B cell (primary cell): ENCODE results near the gene MLNR. TPM values are rescaled to one million over a fixed set of nuclear protein-coding genes. Genes with fewer than 3 reads are reported as not detected.

Source experiments
- ATAC-seq: fragments of 200-7000 bp; cut with Tn5 transposase; one replicate; pipeline ENCODE4 v1.10.0; 2021; ENCODE audit warnings: low read depth, mild to moderate bottlenecking, moderate number of reproducible peaks, moderate library complexity
- CTCF ChIA-PET: fragments of 350-600 bp; sonication (Branson Sonifier 250); formaldehyde crosslinking; loops from one replicate; lab custom pipeline; 2021; ENCODE audit warnings: antibody characterized with exemption, inconsistent platforms; lab: Charles Lee
- POLR2A ChIA-PET: fragments of 350-600 bp; sonication (Branson Sonifier 250); formaldehyde crosslinking; loops from one replicate; lab custom pipeline; 2021; ENCODE audit warnings: antibody characterized with exemption; lab: Charles Lee
- DNase-seq: peaks from one replicate; pipeline ENCODE4 v3.0.0; 2013
- H2AFZ ChIP-seq: 2 replicates; pipeline ENCODE4 v1.6.1; 2012; ENCODE audit warnings: mild to moderate bottlenecking, low read depth, low read length; ENCODE audit not compliant: insufficient read depth, poor library complexity, severe bottlenecking
- H3K27ac ChIP-seq, 2 donors: 1 replicate in 1 of 2; 2 replicates in 1 of 2; pipeline ENCODE4 v1.5.1; 2012 to 2013; ENCODE audit warnings: low read length in 2 of 2, mild to moderate bottlenecking in 2 of 2, moderate library complexity in 1 of 2
- H3K27me3 ChIP-seq, 4 experiments: fragments of 200-600 bp in 1 of 4; sonication (generic) in 1 of 4; replicated peaks in 1 of 4; 1 replicate in 2 of 4; 2 replicates in 2 of 4; pipeline versions ENCODE4 v1.6.1 to v1.7.0; 2013 to 2016; ENCODE audit warnings: low read length in 3 of 4, mild to moderate bottlenecking in 2 of 4, mixed read lengths in 1 of 4, moderate library complexity in 1 of 4; ENCODE audit not compliant: insufficient read depth in 4 of 4, control insufficient read depth in 3 of 4; ENCODE audit errors: control extremely low read depth in 1 of 4
- H3K36me3 ChIP-seq, 2 experiments: replicated peaks in 1 of 2; 1 replicate in 1 of 2; 2 replicates in 1 of 2; pipeline versions ENCODE4 v1.6.1 to v1.7.1; 2013; ENCODE audit warnings: low read length in 1 of 2; ENCODE audit not compliant: insufficient read depth in 2 of 2, control insufficient read depth in 1 of 2; ENCODE audit errors: control extremely low read depth in 1 of 2, extremely low read depth in 1 of 2
- H3K4me1 ChIP-seq, 2 donors: fragments of 200-600 bp in 1 of 2; sonication (generic) in 1 of 2; 1 replicate in 1 of 2; 2 replicates in 1 of 2; pipeline versions ENCODE4 v1.5.1 to v1.6.1; 2013 to 2017; ENCODE audit warnings: low read length in 2 of 2; ENCODE audit not compliant: control insufficient read depth in 2 of 2, insufficient read depth in 2 of 2
- H3K4me2 ChIP-seq: replicated peaks from 2 replicates; pipeline ENCODE3; 2012; ENCODE audit warnings: mild to moderate bottlenecking, low read depth, low read length; ENCODE audit not compliant: poor library complexity, severe bottlenecking
- H3K4me3 ChIP-seq, 5 experiments: fragments of 200-600 bp in 1 of 5; sonication (generic) in 1 of 5; 1 replicate in 3 of 5; 2 replicates in 2 of 5; pipeline versions ENCODE4 v1.5.1 to v1.7.0; 2011 to 2016; ENCODE audit warnings: low read length in 4 of 5, mild to moderate bottlenecking in 4 of 5, low read depth in 2 of 5, control low read depth in 1 of 5, moderate library complexity in 1 of 5; ENCODE audit not compliant: insufficient read depth in 1 of 5; ENCODE audit errors: control extremely low read depth in 1 of 5, extremely low read depth in 1 of 5
- H3K79me2 ChIP-seq: fragments of 200-600 bp; sonication (generic); one replicate; pipeline ENCODE4 v1.6.0; 2016; ENCODE audit warnings: low read length; ENCODE audit not compliant: control insufficient read depth, insufficient read depth
- H3K9ac ChIP-seq: fragments of 200-600 bp; sonication (generic); 2 replicates; pipeline ENCODE4 v1.6.1; 2017; ENCODE audit warnings: mild to moderate bottlenecking, low read length, moderate library complexity
- H3K9me3 ChIP-seq, 3 donors: one replicate each; pipeline versions ENCODE4 v1.6.1 to v1.7.1; 2013; ENCODE audit warnings: low read length in 2 of 3; ENCODE audit not compliant: control insufficient read depth in 2 of 3, insufficient read depth in 1 of 3; ENCODE audit errors: control extremely low read depth in 1 of 3
- H4K20me1 ChIP-seq: 2 replicates; pipeline ENCODE4 v1.6.0; 2012; ENCODE audit warnings: mild to moderate bottlenecking, low read length; ENCODE audit not compliant: insufficient read depth, control insufficient read depth, poor library complexity, severe bottlenecking
- H3K27ac Mint-ChIP-seq: one replicate; pipeline ENCODE4 v1.8.0; 2021; ENCODE audit warnings: mixed read lengths
- H3K27me3 Mint-ChIP-seq: one replicate; pipeline ENCODE4 v1.8.0; 2021; ENCODE audit warnings: mixed read lengths
- H3K4me1 Mint-ChIP-seq: one replicate; pipeline ENCODE4 v1.8.0; 2021; ENCODE audit warnings: mixed read lengths
- H3K4me3 Mint-ChIP-seq: one replicate; pipeline ENCODE4 v1.8.0; 2021; ENCODE audit warnings: mixed read lengths
- H3K9me3 Mint-ChIP-seq: one replicate; pipeline ENCODE4 v1.8.0; 2022; ENCODE audit warnings: mixed read lengths; ENCODE audit not compliant: insufficient read depth
- EZH2 ChIP-seq: IDR thresholded peaks from 2 replicates; pipeline ENCODE4 v1.6.1; 2012; ENCODE audit warnings: borderline replicate concordance, low read depth, mild to moderate bottlenecking, moderate library complexity, low read length; ENCODE audit not compliant: insufficient read depth, poor library complexity, severe bottlenecking
- WGBS: methylation state at CpG from one replicate; pipeline ENCODE4 v1.1.5; 2013; ENCODE audit warnings: missing lambda C conversion rate; ENCODE audit not compliant: insufficient coverage; 5-methylcytosine and 5-hydroxymethylcytosine counted together
- intact Hi-C: fragments of 100-400 bp; cut with micrococcal nuclease; formaldehyde crosslinking; loops from one replicate; pipeline ENCODE4 v1.10.0; 2022
- polyA plus RNA-seq: library from polyadenylated mRNA; depleted of rRNA; stranded (reverse); fragments of >200 nt; gene quantifications from 2 replicates; pipeline ENCODE4 v1.2.3, GENCODE V29; 2012
- total RNA-seq, 2 donors: library from RNA; stranded (reverse); fragments of 120-200 nt in 1 of 2; gene quantifications; 1 replicate in 1 of 2; 2 replicates in 1 of 2; pipeline versions ENCODE4 v1.2.3 to v1.2.4, GENCODE V29; 2013 to 2022
- TF ChIP-seq, protein P1 (sequence below): fragments of 200-600 bp; IDR thresholded peaks from one replicate; pipeline ENCODE4 v1.8.0; 2022; ENCODE audit warnings: antibody characterized with exemption, mild to moderate bottlenecking

Gene MLNR
- total and polyA plus RNA-seq, 2 donors (not counting 1 experiment from before 2014, with no cell fraction given) = not detected

DNA sequence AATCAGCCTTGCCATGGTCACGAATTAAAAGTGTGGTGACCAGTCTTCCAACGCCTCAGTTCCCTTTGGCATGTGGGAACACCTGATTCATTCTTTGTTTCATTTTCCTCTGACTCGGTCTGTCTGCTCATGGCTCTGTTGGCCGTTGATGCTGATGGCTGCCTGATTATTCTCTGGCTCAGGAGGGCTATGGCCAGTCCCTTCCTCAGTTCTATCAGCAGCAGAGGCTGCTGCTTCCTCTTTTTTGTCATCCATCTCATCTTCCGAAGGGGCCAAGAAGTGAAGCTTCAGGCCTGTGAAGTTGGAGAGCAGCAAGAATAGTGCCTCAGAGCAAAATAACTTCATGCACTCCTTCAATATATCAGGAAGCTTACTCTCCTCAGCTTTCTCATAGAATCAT, 9.5 kb upstream of the MLNR start:
- Histone ChIP-seq H3K4me3 (no peak overlapping the region), H3K36me3 (peaks cover 7 to 12% of the 10 kb centered on the region in 2 experiments), H3K27me3 (no peaks in the 10 kb centered on the region), H3K79me2 (no peaks in the 10 kb centered on the region), H2AFZ (no peak overlapping the region), H3K9ac (no peak overlapping the region), H3K4me2 (no peak overlapping the region), H3K27ac (no peak overlapping the region), H3K4me1 (peaks cover 24 to 25% of the 10 kb centered on the region in 2 donors), H4K20me1 (no peaks in the 10 kb centered on the region), H3K9me3 (peaks cover 0 to 11% (median 0%) of the 10 kb centered on the region in 3 donors)
- 93% methylated on average over 5 of the region's 5 CpGs for WGBS
- Mint-ChIP-seq H3K27me3 (no peaks in the 10 kb centered on the region), H3K4me1 (peaks cover 27% of the 10 kb centered on the region), H3K27ac (no peak overlapping the region), H3K9me3 (no peaks in the 10 kb centered on the region), H3K4me3 (no peak overlapping the region)
- TF ChIP-seq EZH2 = no peak
- TF ChIP-seq, protein P1, sequence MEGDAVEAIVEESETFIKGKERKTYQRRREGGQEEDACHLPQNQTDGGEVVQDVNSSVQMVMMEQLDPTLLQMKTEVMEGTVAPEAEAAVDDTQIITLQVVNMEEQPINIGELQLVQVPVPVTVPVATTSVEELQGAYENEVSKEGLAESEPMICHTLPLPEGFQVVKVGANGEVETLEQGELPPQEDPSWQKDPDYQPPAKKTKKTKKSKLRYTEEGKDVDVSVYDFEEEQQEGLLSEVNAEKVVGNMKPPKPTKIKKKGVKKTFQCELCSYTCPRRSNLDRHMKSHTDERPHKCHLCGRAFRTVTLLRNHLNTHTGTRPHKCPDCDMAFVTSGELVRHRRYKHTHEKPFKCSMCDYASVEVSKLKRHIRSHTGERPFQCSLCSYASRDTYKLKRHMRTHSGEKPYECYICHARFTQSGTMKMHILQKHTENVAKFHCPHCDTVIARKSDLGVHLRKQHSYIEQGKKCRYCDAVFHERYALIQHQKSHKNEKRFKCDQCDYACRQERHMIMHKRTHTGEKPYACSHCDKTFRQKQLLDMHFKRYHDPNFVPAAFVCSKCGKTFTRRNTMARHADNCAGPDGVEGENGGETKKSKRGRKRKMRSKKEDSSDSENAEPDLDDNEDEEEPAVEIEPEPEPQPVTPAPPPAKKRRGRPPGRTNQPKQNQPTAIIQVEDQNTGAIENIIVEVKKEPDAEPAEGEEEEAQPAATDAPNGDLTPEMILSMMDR = no peak
- ChIA-PET CTCF (no interaction called here), POLR2A (interaction anchor here (0.6 kb wide), 1 partner anchor 1546 kb away, joined by 3 read pairs; no protein-coding TSS in a partner anchor)
- ATAC-seq (no peak), DNase-seq (no peak)
- intact Hi-C loops = no loop called here

DNA sequence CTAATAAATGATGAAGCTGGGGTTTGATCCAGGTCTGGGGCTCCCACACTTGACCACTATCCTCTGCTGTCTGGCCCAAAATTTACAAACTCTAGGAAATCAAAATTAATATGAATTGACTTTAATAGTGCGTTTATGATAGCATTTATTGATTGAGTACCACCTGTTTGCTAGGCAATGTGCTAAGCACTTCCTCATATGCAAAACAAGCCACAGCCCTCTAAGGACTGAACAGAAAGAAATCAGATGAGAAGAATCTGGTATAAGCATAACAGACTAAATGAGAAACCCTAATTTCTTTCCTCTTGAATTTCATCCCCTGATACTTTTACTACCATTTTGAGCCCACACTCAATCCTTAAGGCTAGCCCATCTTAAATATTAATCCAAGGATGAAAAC, 6.6 kb upstream of the MLNR start:
- ChIA-PET POLR2A (no interaction called here), CTCF (no interaction called here)
- intact Hi-C loops = no loop called here
- Histone ChIP-seq H3K9ac (no peak overlapping the region), H3K4me2 (peak overlapping the region; percentile 28), H3K79me2 (no peaks in the 10 kb centered on the region), H4K20me1 (no peaks in the 10 kb centered on the region), H2AFZ (no peak overlapping the region), H3K27me3 (peaks cover 0 to 14% (median 9%) of the 10 kb centered on the region in 4 experiments), H3K36me3 (no peaks in the 10 kb centered on the region), H3K4me3 (no peak overlapping the region), H3K4me1 (peaks cover 28 to 33% of the 10 kb centered on the region in 2 donors), H3K9me3 (peaks cover 0 to 30% (median 0%) of the 10 kb centered on the region in 3 donors), H3K27ac (no peak overlapping the region)
- peak; percentile 54 for ATAC-seq
- H3K27ac Mint-ChIP-seq = no peak overlapping the region
- no CpG with 5 or more reads among the region's 1 CpG for WGBS
- peaks cover 42% of the 10 kb centered on the region for H3K4me1 Mint-ChIP-seq
- peaks cover 21% of the 10 kb centered on the region for H3K27me3 Mint-ChIP-seq
- H3K4me3 Mint-ChIP-seq = peak overlapping the region; percentile 57
- no peaks in the 10 kb centered on the region for H3K9me3 Mint-ChIP-seq
- DNase-seq = peak; percentile 25
- no peak for TF ChIP-seq EZH2
- TF ChIP-seq, protein P1 = no peak
